TTC549 (cell line): Measurements from ENCODE around the gene KSR2.
"Not testable (repeated sequence)": the region's sequence is repeated elsewhere in the genome, so short reads cannot be mapped to it uniquely, and the experiment has no call there.

Source experiments
- FAIRE-seq: peaks from 2 replicates; lab custom pipeline; 2012; peaks lifted over from hg19 to GRCh38; lab: Jason Lieb, UNC

Gene KSR2

GRCh38 chr12:117967512-117967911 lies 1.3 kb downstream of the KSR2 start:
- FAIRE-seq = no peak

GRCh38 chr12:117967043-117967442 lies 1.7 kb downstream of the KSR2 start:
- FAIRE-seq = no peak

- FAIRE-seq = no peak
Measured at GRCh38 chr12:117966511-117966910, 2.3 kb downstream of the KSR2 start.

- FAIRE-seq = no peak
Measured at GRCh38 chr12:117963836-117964235, 5.0 kb downstream of the KSR2 start.

- FAIRE-seq = no peak
Measured at GRCh38 chr12:117936722-117937484, 31.9 kb downstream of the KSR2 start.

GRCh38 chr12:117933545-117933944 lies 35.2 kb downstream of the KSR2 start:
- no peak for FAIRE-seq

- no peak for FAIRE-seq
Measured at GRCh38 chr12:117926391-117926899, 42.3 kb downstream of the KSR2 start.

GRCh38 chr12:117921929-117922777 lies 46.6 kb downstream of the KSR2 start:
- FAIRE-seq = no peak

- FAIRE-seq = no peak
Measured at GRCh38 chr12:117919479-117919878, 49.3 kb downstream of the KSR2 start.

GRCh38 chr12:117914686-117915085 lies 54.1 kb downstream of the KSR2 start:
- no peak for FAIRE-seq

GRCh38 chr12:117912756-117913155 lies 56.0 kb downstream of the KSR2 start:
- no peak for FAIRE-seq

- FAIRE-seq = no peak
Measured at GRCh38 chr12:117908411-117908810, 60.4 kb downstream of the KSR2 start.

- no peak for FAIRE-seq
Measured at GRCh38 chr12:117907108-117907689, 61.6 kb downstream of the KSR2 start.

GRCh38 chr12:117904051-117904450 lies 64.7 kb downstream of the KSR2 start:
- no peak for FAIRE-seq

- no peak for FAIRE-seq
Measured at GRCh38 chr12:117903110-117903840, 65.5 kb downstream of the KSR2 start.

- FAIRE-seq = no peak
Measured at GRCh38 chr12:117901631-117902030, 67.2 kb downstream of the KSR2 start.

- no peak for FAIRE-seq
Measured at GRCh38 chr12:117900561-117900960, 68.2 kb downstream of the KSR2 start.

GRCh38 chr12:117897372-117898161 lies 71.2 kb downstream of the KSR2 start:
- no peak for FAIRE-seq

GRCh38 chr12:117896009-117896408 lies 72.8 kb downstream of the KSR2 start:
- no peak for FAIRE-seq

- FAIRE-seq = no peak
Measured at GRCh38 chr12:117892441-117892840, 76.3 kb downstream of the KSR2 start.

- not testable (repeated sequence) for FAIRE-seq
Measured at GRCh38 chr12:117891265-117891664, 77.5 kb downstream of the KSR2 start.
